Heart left ventricle (tissue), 16 donors: ENCODE data around the gene RBM22. TPM values are rescaled to one million over a fixed set of nuclear protein-coding genes. Genes with fewer than 3 reads are reported as not detected.

Experiments
- ATAC-seq, 4 donors: fragments of 200-7000 bp; cut with Tn5 transposase; one replicate each; pipeline ENCODE4 v1.9.1; 2020 to 2022; ENCODE audit warnings: moderate library complexity in 4 of 4, mild to moderate bottlenecking in 3 of 4, moderate number of reproducible peaks in 1 of 4
- DNase-seq, 5 donors: peaks; one replicate each; pipeline ENCODE4 v3.0.0-alpha.2; 2020
- H3K27ac ChIP-seq, 12 donors: fragments of 200-600 bp; sonication (generic) in 4 of 12; one replicate each; pipeline versions ENCODE4 v1.5.0 to v1.8.0; 2016 to 2022; ENCODE audit warnings: mild to moderate bottlenecking in 2 of 12
- H3K27me3 ChIP-seq, 9 donors: fragments of 200-600 bp; sonication (generic) in 2 of 9; one replicate each; pipeline versions ENCODE4 v1.5.1 to v1.8.0; 2016 to 2022; ENCODE audit warnings: mild to moderate bottlenecking in 3 of 9
- H3K36me3 ChIP-seq, 9 donors: fragments of 200-600 bp; sonication (generic) in 2 of 9; one replicate each; pipeline versions ENCODE4 v1.5.0 to v1.8.0; 2018 to 2022; ENCODE audit warnings: mild to moderate bottlenecking in 2 of 9
- H3K4me1 ChIP-seq, 12 donors: fragments of 200-600 bp; sonication (generic) in 4 of 12; one replicate each; pipeline versions ENCODE4 v1.5.0 to v1.8.0; 2016 to 2022; ENCODE audit warnings: mild to moderate bottlenecking in 3 of 12
- H3K4me3 ChIP-seq, 12 donors: fragments of 200-600 bp; sonication (generic) in 4 of 12; one replicate each; pipeline versions ENCODE4 v1.5.0 to v1.8.0; 2017 to 2022; ENCODE audit warnings: mild to moderate bottlenecking in 9 of 12, moderate library complexity in 4 of 12
- H3K9me3 ChIP-seq, 12 donors: fragments of 200-600 bp; sonication (generic) in 4 of 12; one replicate each; pipeline versions ENCODE4 v1.5.0 to v1.8.0; 2016 to 2022; ENCODE audit warnings: mild to moderate bottlenecking in 1 of 12
- POLR2A ChIP-seq, 2 donors: fragments of 450-650 bp; IDR thresholded peaks; one replicate each; pipeline ENCODE4 v1.6.1; 2017; ENCODE audit warnings: antibody characterized with exemption in 2 of 2, mild to moderate bottlenecking in 2 of 2, moderate library complexity in 2 of 2
- WGBS, 4 donors: extraction: QIAGEN DNeasy Blood & Tissue Kit in 2 of 4; methylation state at CpG; one replicate each; pipeline versions ENCODE4 v1.1.5 to v1.1.7; 2013 to 2018; 5-methylcytosine and 5-hydroxymethylcytosine counted together
- intact Hi-C, 10 donors: fragments of 100-400 bp; cut with DNase I; formaldehyde crosslinking; loops; one replicate each; pipeline versions ENCODE4 v1.11.1 to v1.14.2; 2022
- polyA plus RNA-seq, 2 donors: library from polyadenylated mRNA; stranded (reverse); fragments of 200-250 nt; gene quantifications; one replicate each; pipeline ENCODE4 v1.2.3, GENCODE V29; 2013
- total RNA-seq, 9 donors: library from RNA; depleted of rRNA in 2 of 9; stranded (reverse); fragments of >200 nt in 2 of 9; fragmentation: NEBNext Ultra II Directional in 3 of 9; extraction: Animal tissue kit (Norgen Biotek cat#: 25700) in 3 of 9; gene quantifications; one replicate each; pipeline versions ENCODE4 v1.1.0 to v1.2.4, GENCODE V29; 2016 to 2023
- TF ChIP-seq, protein P1 (sequence below), 12 donors: fragments of 200-600 bp; sonication (generic) in 4 of 12; IDR thresholded peaks; one replicate each; pipeline versions ENCODE4 v1.5.0 to v1.8.0; 2018 to 2022; ENCODE audit warnings: antibody characterized with exemption in 12 of 12, mild to moderate bottlenecking in 5 of 12
- donor health status: ischemic (EF 13 %, LVEDD 7.1; RV severe dilation, severe dysfunction).
- donor health status: healthy with polysubstance abuse.
- donor health status: DM: no; HTN: yes; CAD: no.
- donor health status: DM: no; HTN: no; CAD: no.
- donor health status: ischemic (EF 25% LVEDD 6.9; RV normal size, moderate dysfunction).
- donor health status: ischemic (EF 25% LVEDD 5.7; RV mildly dilated, moderate dysfunction).
- donor health status: healthy.
- donor health status: DM: yes; HTN: yes; CAD: no.
- donor health status: ischemic (EF 35%, LVEDD 5.7; RV mildly dilated, moderate dysfunction).
- donor health status: nonischemic (EF 11% LVEDD 7.7; RV severe dilation, severe dysfunction).
- donor health status: DM: yes; HTN: yes; CAD: no.
- donor health status: PGD.
- donor health status: ischemic (EF 29% LVEDD 5.4; RV normal size, mild dysfunction).
- donor health status: nonischemic (EF 23%, LVEDD 6.1; RV moderate dilation, normal function).

RBM22 gene
- total and polyA plus RNA-seq, 11 donors = 19.2 to 42.3 (median 26.7) TPM

DNA sequence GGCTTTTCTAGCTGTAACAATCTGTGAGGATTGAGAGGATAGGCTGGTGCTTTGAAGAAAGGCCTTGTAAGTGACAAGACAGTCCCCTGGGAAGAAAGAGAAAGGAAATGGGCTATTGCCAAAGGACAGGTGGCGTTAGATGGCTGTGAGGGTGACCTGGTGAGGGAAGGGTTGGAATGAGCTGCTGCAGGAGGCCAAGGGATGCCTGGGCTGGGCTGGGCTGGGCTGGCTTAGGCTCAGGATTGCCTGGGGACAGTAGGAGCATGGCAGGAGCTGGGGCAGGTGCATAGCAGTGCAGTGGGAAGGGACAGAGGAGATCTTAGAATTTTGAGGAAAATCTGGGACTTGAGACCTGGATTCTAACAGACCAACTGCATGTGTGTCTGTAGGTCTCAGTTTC, 49.5 kb downstream of the RBM22 start:
- intact Hi-C loops = loop anchor here in 7 of 10 donors (5.0 to 10.0 kb wide), 5 partner anchors 54 to 197 kb away; no protein-coding TSS in a partner anchor
- Histone ChIP-seq H3K27ac (peak overlapping the region in 10 of 12 donors; percentile 58 to 100 (median 97)), H3K9me3 (no peaks in the 10 kb centered on the region), H3K36me3 (peaks cover 5 to 63% (median 39%) of the 10 kb centered on the region in 9 donors), H3K4me3 (no peak overlapping the region), H3K27me3 (no peaks in the 10 kb centered on the region), H3K4me1 (peaks cover 7 to 90% (median 77%) of the 10 kb centered on the region in 12 donors)
- ATAC-seq (no peak), DNase-seq (peak in 2 of 5 donors; percentile 26 to 36)
- 29 to 39% (median 33%) methylated on average over 1 of the region's 1 CpG for WGBS, 4 donors
- no peak for TF ChIP-seq POLR2A (IDR thresholded peaks at IDR 0.05)
- TF ChIP-seq, protein P1, sequence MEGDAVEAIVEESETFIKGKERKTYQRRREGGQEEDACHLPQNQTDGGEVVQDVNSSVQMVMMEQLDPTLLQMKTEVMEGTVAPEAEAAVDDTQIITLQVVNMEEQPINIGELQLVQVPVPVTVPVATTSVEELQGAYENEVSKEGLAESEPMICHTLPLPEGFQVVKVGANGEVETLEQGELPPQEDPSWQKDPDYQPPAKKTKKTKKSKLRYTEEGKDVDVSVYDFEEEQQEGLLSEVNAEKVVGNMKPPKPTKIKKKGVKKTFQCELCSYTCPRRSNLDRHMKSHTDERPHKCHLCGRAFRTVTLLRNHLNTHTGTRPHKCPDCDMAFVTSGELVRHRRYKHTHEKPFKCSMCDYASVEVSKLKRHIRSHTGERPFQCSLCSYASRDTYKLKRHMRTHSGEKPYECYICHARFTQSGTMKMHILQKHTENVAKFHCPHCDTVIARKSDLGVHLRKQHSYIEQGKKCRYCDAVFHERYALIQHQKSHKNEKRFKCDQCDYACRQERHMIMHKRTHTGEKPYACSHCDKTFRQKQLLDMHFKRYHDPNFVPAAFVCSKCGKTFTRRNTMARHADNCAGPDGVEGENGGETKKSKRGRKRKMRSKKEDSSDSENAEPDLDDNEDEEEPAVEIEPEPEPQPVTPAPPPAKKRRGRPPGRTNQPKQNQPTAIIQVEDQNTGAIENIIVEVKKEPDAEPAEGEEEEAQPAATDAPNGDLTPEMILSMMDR (IDR thresholded peaks at IDR 0.05) = no peak

DNA sequence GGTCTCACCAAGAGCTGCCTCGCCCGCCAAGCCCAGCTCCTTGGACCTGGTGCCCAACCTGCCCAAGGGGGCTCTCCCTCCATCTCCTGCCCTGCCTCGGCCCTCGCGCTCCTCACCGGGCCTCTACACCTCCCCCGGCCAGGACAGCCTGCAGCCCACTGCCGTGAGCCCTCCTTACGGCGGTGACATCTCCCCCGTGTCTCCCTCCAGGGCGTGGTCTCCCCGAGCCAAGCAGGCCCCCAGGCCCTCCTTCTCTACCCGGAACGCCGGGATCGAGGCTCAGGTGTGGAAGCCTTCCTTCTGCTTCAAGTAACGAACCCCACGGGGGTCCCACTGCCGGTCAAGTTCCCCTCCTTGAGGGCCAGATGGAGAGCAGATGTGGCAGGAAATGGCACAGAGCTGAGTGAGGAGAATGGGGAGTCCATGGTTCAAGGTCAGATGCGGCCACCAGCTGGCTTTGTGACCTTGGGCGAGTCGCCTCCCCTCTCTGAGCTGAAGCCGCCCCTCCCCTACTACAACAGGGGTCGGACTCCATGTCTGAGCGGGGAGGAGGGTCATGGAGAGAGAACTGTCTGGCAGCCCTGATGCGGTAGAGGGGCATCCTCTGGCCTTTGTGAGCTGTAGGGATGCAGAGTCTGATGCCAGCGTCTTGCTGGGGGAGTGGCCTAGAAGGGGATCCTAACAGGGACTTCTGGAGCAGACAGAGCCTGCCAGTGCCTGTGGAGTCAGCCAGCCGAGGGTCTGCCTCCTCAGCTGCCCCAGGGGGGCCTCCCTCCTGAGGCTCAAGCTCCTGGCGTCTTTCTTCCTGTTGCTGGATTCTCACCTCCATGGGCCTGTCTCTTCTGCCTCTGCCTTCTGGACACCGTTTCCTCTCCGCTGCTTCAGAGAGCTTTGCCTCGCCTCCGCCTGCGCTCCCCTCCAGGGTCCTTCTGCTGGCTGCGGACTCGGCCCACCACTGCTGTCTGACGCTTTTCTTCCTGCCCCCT, 50.5 kb downstream of the RBM22 start:
- no peaks in the 10 kb centered on the region for H3K27me3 ChIP-seq
- ATAC-seq (peak in 1 of 4 donors; percentile 0), DNase-seq (peak in 3 of 5 donors; percentile 15 to 69 (median 37))
- H3K4me1 ChIP-seq = peaks cover 9 to 90% (median 78%) of the 10 kb centered on the region in 12 donors
- WGBS, 4 donors = 78 to 82% (median 80%) methylated on average over 36 to 38 of the region's 38 CpGs
- H3K9me3 ChIP-seq = no peaks in the 10 kb centered on the region
- no peak overlapping the region for H3K4me3 ChIP-seq
- peak overlapping the region; percentile 20 to 100 (median 95) for H3K27ac ChIP-seq
- peaks cover 5 to 63% (median 39%) of the 10 kb centered on the region in 9 donors for H3K36me3 ChIP-seq
- intact Hi-C loops = loop anchor here in 7 of 10 donors (5.0 to 10.0 kb wide), 5 partner anchors 53 to 196 kb away; no protein-coding TSS in a partner anchor
- no peak for TF ChIP-seq POLR2A (IDR thresholded peaks at IDR 0.05)

DNA sequence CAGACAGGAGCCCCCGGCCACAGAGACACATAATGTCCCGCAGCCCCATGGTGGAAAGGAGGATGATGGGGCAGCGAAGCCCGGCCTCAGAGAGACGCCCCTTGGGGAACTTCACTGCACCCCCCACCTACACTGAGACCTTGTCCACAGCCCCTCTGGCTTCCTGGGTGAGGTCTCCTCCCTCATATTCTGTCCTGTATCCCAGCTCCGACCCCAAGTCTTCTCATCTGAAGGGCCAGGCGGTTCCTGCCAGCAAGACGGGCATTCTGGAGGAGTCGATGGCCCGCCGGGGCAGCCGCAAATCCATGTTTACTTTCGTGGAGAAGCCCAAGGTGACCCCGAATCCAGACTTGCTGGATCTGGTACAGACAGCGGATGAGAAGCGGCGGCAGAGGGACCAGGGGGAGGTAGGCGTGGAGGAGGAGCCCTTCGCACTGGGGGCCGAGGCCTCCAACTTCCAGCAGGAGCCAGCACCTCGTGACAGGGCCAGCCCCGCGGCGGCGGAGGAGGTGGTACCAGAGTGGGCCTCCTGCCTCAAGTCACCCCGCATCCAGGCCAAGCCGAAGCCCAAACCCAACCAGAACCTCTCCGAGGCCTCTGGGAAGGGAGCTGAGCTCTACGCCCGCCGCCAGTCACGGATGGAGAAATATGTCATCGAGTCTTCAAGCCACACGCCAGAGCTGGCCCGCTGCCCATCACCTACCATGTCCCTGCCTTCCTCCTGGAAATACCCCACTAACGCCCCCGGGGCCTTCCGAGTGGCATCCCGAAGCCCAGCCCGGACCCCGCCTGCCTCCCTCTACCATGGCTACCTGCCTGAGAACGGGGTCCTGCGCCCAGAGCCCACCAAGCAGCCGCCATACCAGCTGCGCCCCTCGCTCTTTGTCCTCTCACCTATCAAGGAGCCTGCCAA, 51.5 kb downstream of the RBM22 start:
- H3K4me3 ChIP-seq = no peak overlapping the region
- DNase-seq (peak; percentile 69 to 89 (median 85)), ATAC-seq (peak; percentile 23 to 38 (median 35))
- H3K27me3 ChIP-seq = no peaks in the 10 kb centered on the region
- peaks cover 14 to 97% (median 87%) of the 10 kb centered on the region in 12 donors for H3K4me1 ChIP-seq
- TF ChIP-seq, protein P1 (IDR thresholded peaks at IDR 0.05) = no peak
- peak in 1 of 2 donors; percentile 8 for TF ChIP-seq POLR2A (IDR thresholded peaks at IDR 0.05)
- WGBS, 4 donors = 60 to 75% (median 64%) methylated on average over 36 to 46 of the region's 46 CpGs
- H3K36me3 ChIP-seq = peaks cover 5 to 63% (median 39%) of the 10 kb centered on the region in 9 donors
- peak overlapping the region; percentile 20 to 100 (median 95) for H3K27ac ChIP-seq
- intact Hi-C loops = loop anchor here in 7 of 10 donors (2.0 to 10.0 kb wide), 7 partner anchors 25 to 195 kb away; no protein-coding TSS in a partner anchor
- no peaks in the 10 kb centered on the region for H3K9me3 ChIP-seq
